ENCODE data around the gene RAD18. TPM values are rescaled to one million over a fixed set of nuclear protein-coding genes. Genes with fewer than 3 reads are reported as not detected.

Gene RAD18
- polyA plus RNA-seq, 1 donor from 2014 or later = 4.7 TPM

DNA sequence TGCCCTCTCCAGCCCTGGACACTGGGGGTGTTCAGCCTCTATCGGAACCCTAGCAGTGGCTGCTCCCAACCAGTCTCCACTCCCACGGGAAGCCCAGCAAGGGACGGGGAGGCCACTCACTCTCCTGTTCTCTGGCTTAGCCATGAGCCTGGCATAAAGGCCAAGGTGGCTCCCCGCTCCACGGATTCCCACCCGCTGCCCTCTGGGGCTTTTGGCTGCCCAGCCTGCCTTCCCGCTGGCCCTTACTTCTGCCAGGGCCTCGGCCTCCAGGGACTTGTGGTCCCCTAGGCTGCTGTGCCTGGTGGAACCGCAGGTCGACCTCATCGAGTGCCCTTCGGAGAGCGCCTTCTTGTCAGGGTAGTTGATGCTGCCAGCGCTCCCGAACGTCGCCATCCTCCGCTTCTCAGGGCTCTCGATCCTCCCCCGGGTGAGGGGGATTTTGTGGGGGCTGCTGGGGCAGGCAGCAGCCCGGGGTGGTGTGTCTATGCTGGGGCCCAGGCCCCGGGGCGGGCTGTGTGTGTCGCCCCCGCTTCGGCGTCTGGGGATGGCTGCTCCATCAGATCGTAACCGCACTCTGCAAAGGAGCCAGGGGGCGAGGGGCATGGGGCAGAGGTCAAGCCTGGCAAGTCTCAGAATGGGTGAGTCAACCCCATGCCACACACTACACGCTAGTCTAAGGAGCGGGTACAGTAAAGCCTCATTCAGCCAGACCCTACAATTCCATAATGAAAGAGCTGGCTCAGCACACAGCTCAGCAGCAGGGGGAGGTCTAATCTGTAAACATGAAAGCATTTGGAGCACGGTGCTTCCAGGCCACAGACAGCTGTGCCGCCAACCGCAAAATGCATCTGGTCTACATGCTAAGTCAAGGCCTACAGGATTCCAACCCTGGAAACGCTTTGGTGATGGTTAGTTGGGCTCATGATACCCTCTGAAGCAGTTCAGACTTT is 27.3 kb upstream of the RAD18 start:
- no peak overlapping the region for H3K4me2 ChIP-seq (ENCODE audit: low read length)
- TF ChIP-seq SMC3 (conservative IDR thresholded peaks at IDR 0.05; ENCODE audit: poor library complexity) = no peak
- no peak overlapping the region for H3K9ac ChIP-seq (ENCODE audit: low read length)

DNA sequence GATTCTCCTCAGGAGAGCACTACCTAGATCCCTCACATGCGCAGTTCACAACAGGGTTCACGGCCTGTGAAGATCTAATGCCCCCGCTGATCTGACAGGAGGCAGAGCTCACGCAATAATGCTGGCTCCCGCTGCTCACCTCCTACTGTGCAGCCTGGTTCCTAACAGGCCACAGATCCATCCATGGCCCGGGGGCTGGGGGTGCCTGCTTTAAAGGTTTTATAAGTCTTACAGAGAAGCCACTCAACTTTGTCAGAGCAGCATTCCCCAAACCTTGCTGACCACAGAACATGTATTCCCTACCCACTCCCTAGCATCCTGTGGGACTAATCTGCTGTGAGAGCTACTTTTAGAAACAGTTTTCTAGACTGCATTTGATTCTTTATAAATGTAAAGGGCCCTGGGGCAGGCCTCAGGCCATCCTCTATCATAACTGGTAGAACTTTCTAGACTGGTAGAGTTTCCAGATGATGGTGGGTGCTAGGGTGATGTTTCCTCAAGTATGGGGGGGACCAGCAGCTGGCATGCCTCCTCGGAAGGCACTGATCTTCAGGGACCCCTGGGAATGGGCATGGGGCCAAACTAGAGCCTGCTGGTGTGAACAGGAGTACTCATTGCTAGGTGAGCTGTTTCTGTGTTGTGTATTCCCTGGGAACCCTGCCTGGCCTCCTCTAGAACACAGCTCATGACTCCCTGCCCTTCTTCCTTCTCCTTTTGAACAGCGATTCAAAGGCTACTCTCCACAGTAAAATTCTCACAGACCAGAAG is 25.7 kb upstream of the RAD18 start:
- Histone ChIP-seq H3K4me3 (ENCODE audit: low read length) (no peak overlapping the region), H3K79me2 (replicated peaks; ENCODE audit: insufficient read depth, low read length) (no peaks in the 10 kb centered on the region), H3K27ac (ENCODE audit: low read length) (no peak overlapping the region), H3F3A (ENCODE audit: insufficient read depth, low read length, poor library complexity, severe bottlenecking) (no peaks in the 10 kb centered on the region), H3K9me2 (ENCODE audit: insufficient read depth, low read length) (no peaks in the 10 kb centered on the region), H4K20me1 (ENCODE audit: insufficient read depth) (no peaks in the 10 kb centered on the region), H3K4me2 (ENCODE audit: low read length) (no peak overlapping the region), H3K36me3 (ENCODE audit: insufficient read depth, low read length) (peaks cover 18% of the 10 kb centered on the region), H3K9me3 (ENCODE audit: low read length) (no peaks in the 10 kb centered on the region), H3K9ac (ENCODE audit: low read length) (no peak overlapping the region), H3K27me3 (ENCODE audit: insufficient read depth, low read depth, low read length) (no peaks in the 10 kb centered on the region), H2AFZ (ENCODE audit: low read depth, low read length) (no peak overlapping the region)
- TF ChIP-seq EZH2 (IDR thresholded peaks at IDR 0.05; ENCODE audit: borderline replicate concordance, insufficient read depth, low read length, poor library complexity, severe bottlenecking) (no peak), MXI1 (conservative IDR thresholded peaks at IDR 0.05; ENCODE audit: poor library complexity, severe bottlenecking) (no peak), SMC3 (conservative IDR thresholded peaks at IDR 0.05; ENCODE audit: poor library complexity) (no peak), CTCF (IDR thresholded peaks at IDR 0.05; ENCODE audit: poor library complexity, severe bottlenecking) (no peak), RAD21 (conservative IDR thresholded peaks at IDR 0.05) (no peak), EP300 (conservative IDR thresholded peaks at IDR 0.05; ENCODE audit: poor library complexity, severe bottlenecking) (no peak), POLR2AphosphoS5 (IDR thresholded peaks at IDR 0.05) (no peak), TAF1 (IDR thresholded peaks at IDR 0.05; ENCODE audit: low read depth) (no peak)
- TF ChIP-seq, protein P1, sequence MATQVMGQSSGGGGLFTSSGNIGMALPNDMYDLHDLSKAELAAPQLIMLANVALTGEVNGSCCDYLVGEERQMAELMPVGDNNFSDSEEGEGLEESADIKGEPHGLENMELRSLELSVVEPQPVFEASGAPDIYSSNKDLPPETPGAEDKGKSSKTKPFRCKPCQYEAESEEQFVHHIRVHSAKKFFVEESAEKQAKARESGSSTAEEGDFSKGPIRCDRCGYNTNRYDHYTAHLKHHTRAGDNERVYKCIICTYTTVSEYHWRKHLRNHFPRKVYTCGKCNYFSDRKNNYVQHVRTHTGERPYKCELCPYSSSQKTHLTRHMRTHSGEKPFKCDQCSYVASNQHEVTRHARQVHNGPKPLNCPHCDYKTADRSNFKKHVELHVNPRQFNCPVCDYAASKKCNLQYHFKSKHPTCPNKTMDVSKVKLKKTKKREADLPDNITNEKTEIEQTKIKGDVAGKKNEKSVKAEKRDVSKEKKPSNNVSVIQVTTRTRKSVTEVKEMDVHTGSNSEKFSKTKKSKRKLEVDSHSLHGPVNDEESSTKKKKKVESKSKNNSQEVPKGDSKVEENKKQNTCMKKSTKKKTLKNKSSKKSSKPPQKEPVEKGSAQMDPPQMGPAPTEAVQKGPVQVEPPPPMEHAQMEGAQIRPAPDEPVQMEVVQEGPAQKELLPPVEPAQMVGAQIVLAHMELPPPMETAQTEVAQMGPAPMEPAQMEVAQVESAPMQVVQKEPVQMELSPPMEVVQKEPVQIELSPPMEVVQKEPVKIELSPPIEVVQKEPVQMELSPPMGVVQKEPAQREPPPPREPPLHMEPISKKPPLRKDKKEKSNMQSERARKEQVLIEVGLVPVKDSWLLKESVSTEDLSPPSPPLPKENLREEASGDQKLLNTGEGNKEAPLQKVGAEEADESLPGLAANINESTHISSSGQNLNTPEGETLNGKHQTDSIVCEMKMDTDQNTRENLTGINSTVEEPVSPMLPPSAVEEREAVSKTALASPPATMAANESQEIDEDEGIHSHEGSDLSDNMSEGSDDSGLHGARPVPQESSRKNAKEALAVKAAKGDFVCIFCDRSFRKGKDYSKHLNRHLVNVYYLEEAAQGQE (IDR thresholded peaks at IDR 0.05; ENCODE audit: borderline replicate concordance) = no peak

More for the DNA sequence above, 27.3 kb upstream of the RAD18 start:
- Histone ChIP-seq H4K20me1 (ENCODE audit: insufficient read depth) (no peaks in the 10 kb centered on the region), H3K9me2 (ENCODE audit: insufficient read depth, low read length) (no peaks in the 10 kb centered on the region), H3K4me3 (ENCODE audit: low read length) (no peak overlapping the region), H3F3A (ENCODE audit: insufficient read depth, low read length, poor library complexity, severe bottlenecking) (no peaks in the 10 kb centered on the region), H3K36me3 (ENCODE audit: insufficient read depth, low read length) (peaks cover 18% of the 10 kb centered on the region), H3K27ac (ENCODE audit: low read length) (no peak overlapping the region), H3K9me3 (ENCODE audit: low read length) (no peaks in the 10 kb centered on the region), H2AFZ (ENCODE audit: low read depth, low read length) (no peak overlapping the region), H3K79me2 (replicated peaks; ENCODE audit: insufficient read depth, low read length) (no peaks in the 10 kb centered on the region), H3K27me3 (ENCODE audit: insufficient read depth, low read depth, low read length) (no peaks in the 10 kb centered on the region)
